Measurements from ENCODE around the gene EXOC4.

EXOC4 gene

DNA sequence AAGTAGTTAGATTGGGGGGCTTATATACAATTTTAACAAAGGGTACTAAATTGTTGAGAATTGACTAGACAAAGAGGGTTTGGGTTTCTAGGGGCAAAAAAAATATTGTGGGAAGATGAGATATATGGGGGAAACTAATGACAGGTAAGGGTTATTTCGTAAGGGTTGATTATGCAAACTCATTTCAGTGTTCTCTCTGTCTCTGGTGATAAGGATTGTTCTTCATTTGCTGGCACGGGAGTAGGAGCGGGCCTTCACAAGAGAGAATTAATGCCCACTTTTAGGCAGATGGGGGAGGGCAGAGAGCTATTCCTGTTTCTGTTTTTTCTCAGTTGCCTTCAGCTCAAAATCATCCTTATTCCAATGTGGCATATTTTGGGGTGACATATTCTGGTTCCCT is 258.4 kb downstream of the EXOC4 start:
- TF ChIP-seq, protein P1, sequence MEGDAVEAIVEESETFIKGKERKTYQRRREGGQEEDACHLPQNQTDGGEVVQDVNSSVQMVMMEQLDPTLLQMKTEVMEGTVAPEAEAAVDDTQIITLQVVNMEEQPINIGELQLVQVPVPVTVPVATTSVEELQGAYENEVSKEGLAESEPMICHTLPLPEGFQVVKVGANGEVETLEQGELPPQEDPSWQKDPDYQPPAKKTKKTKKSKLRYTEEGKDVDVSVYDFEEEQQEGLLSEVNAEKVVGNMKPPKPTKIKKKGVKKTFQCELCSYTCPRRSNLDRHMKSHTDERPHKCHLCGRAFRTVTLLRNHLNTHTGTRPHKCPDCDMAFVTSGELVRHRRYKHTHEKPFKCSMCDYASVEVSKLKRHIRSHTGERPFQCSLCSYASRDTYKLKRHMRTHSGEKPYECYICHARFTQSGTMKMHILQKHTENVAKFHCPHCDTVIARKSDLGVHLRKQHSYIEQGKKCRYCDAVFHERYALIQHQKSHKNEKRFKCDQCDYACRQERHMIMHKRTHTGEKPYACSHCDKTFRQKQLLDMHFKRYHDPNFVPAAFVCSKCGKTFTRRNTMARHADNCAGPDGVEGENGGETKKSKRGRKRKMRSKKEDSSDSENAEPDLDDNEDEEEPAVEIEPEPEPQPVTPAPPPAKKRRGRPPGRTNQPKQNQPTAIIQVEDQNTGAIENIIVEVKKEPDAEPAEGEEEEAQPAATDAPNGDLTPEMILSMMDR (IDR thresholded peaks at IDR 0.05; ENCODE audit: insufficient read depth, low read depth, low read length, missing control alignments) = no peak

DNA sequence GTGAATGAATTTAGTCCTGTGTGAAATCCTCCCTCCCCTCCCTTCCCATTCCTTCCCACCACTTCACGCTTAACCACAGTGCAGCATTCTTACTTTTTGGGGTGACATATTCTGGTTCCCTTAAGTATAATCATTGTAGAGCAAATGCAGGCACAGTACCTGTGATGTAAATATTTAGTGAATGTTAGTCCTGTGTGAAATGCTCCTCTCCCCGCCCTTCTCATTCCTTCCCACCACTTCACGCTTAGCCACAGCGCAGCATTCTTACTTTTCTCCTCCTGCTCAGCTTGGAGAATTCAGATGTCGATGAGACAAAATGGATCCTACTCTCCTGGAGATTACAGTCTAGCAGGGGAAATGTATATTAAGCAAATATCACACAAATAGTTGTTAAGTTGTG is 258.8 kb downstream of the EXOC4 start:
- TF ChIP-seq, protein P1 (IDR thresholded peaks at IDR 0.05; ENCODE audit: insufficient read depth, low read depth, low read length, missing control alignments) = no peak
- H3K4me3 ChIP-seq (ENCODE audit: low read length) = no peak overlapping the region
- no peak for DNase-seq (ENCODE audit: low read depth)

More for the DNA sequence above, 258.4 kb downstream of the EXOC4 start:
- peak; percentile 40 for DNase-seq (ENCODE audit: low read depth)
- H3K4me3 ChIP-seq (ENCODE audit: low read length) = no peak overlapping the region

DNA sequence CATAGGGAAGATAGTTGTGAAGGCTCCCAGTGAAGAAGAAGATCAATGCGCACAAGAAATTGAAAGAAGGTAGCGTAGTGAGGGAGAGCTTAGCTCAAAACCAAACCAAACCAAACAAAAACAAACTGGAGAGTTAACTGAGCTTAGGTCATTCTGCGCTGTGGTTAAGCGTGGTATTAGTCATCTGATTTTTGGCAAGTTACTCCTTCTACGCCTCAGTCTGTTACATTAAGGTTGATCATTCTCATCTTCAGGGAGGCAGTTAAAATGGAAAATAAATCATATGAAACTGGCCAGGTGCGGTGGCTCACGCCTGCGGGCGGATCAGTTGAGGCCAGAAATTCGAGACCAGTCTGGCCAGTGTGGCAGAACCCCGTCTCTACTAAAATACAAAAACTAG is 259.7 kb downstream of the EXOC4 start:
- peak; percentile 89 for DNase-seq (ENCODE audit: low read depth)
- TF ChIP-seq, protein P1 (IDR thresholded peaks at IDR 0.05; ENCODE audit: insufficient read depth, low read depth, low read length, missing control alignments) = no peak
- H3K4me3 ChIP-seq (ENCODE audit: low read length) = no peak overlapping the region

DNA sequence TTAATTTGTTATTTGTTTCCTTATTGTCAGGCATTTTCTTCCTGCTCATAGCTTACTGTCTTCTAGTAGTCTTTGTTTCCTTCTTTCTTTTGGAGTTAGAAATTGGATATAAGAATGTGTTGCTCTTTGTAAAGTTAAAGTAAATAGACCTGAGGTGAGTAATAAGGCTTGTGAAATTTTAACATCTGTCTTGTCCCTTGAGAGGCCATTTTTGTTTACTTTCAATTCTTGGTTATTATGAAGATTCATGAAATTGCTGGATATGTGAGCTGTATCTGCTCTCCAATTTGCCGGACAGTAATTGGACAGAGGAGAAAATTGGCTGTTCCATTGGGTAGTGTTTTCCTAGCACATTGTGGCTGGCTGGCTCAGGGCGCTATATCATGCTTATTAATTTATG is 260.7 kb downstream of the EXOC4 start:
- DNase-seq (ENCODE audit: low read depth) = peak; percentile 51
- TF ChIP-seq, protein P1 (IDR thresholded peaks at IDR 0.05; ENCODE audit: insufficient read depth, low read depth, low read length, missing control alignments) = no peak
- H3K4me3 ChIP-seq (ENCODE audit: low read length) = no peak overlapping the region

DNA sequence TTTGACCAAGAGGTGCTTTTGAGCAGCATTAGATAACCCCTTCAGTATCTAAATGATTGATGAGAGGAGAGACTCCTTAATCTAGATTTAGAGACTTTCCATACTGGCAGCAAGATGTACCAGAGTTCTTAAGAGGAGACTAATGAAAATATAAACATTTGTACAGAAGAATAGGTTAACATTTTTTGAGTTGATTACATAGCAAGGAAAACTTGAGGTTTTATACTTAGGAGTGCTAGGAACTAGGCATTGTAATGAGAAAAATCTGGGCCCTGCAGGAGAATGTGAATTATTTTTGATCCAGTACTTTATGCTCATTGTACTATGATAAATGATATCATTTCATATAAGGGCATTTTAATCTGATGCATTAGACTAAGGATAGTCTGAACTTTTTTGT is 261.7 kb downstream of the EXOC4 start:
- TF ChIP-seq, protein P1 (IDR thresholded peaks at IDR 0.05; ENCODE audit: insufficient read depth, low read depth, low read length, missing control alignments) = no peak
- H3K4me3 ChIP-seq (ENCODE audit: low read length) = no peak overlapping the region
- no peak for DNase-seq (ENCODE audit: low read depth)

DNA sequence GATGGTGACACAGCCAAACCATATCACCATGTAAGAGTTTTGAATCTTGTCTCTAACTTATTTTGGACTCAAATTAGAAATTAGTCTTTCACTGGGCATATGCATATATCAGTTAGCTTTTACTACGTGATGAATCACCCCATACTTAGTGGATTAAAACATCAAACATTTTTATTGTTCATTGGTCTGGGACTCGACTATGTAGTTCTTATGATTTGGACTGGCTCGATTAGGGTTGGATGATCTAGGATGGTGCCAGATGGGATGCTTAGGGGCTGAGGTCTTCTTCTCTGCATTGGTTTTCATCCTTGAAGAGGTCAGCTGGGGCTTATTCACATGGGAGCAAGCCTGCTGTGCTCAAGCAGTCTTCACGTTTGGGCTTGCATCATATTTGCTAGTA is 264.9 kb downstream of the EXOC4 start:
- TF ChIP-seq, protein P1 (IDR thresholded peaks at IDR 0.05; ENCODE audit: insufficient read depth, low read depth, low read length, missing control alignments) = no peak
- no peak overlapping the region for H3K4me3 ChIP-seq (ENCODE audit: low read length)
- DNase-seq (ENCODE audit: low read depth) = no peak

DNA sequence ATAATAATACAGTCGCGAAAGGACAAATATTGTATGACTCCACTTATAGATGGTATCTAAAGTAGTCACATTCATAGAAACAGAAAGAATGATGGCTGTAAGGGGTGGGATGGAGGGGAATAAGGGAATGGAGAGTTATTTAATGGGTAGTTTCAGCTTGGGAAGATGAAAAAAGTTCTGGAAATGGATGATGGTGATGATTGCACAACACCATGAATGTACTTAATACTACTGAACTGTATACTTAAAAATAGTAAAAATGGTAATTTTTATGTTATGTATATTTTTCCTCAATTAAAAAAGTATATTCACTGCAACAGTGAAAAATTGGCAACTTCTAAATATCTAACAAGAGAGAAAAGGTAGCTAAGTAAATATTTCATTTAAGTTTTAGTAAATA is 265.8 kb downstream of the EXOC4 start:
- no peak for DNase-seq (ENCODE audit: low read depth)
- H3K4me3 ChIP-seq (ENCODE audit: low read length) = no peak overlapping the region
- TF ChIP-seq, protein P1 (IDR thresholded peaks at IDR 0.05; ENCODE audit: insufficient read depth, low read depth, low read length, missing control alignments) = no peak
